ENCODE data around the gene JARID2. TPM values are rescaled to one million over a fixed set of nuclear protein-coding genes. Genes with fewer than 3 reads are reported as not detected.

Gene JARID2
- total RNA-seq, 3 donors from 2014 or later, result 10.6 to 11.8 (median 11.4) TPM

GRCh38 chr6:15252195-15252594 is 6.3 kb downstream of the JARID2 start:
- TF ChIP-seq, protein P1, sequence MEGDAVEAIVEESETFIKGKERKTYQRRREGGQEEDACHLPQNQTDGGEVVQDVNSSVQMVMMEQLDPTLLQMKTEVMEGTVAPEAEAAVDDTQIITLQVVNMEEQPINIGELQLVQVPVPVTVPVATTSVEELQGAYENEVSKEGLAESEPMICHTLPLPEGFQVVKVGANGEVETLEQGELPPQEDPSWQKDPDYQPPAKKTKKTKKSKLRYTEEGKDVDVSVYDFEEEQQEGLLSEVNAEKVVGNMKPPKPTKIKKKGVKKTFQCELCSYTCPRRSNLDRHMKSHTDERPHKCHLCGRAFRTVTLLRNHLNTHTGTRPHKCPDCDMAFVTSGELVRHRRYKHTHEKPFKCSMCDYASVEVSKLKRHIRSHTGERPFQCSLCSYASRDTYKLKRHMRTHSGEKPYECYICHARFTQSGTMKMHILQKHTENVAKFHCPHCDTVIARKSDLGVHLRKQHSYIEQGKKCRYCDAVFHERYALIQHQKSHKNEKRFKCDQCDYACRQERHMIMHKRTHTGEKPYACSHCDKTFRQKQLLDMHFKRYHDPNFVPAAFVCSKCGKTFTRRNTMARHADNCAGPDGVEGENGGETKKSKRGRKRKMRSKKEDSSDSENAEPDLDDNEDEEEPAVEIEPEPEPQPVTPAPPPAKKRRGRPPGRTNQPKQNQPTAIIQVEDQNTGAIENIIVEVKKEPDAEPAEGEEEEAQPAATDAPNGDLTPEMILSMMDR (IDR thresholded peaks at IDR 0.05), result no peak
- no peak for ATAC-seq
- no peak for DNase-seq
- Histone ChIP-seq H3K36me3 (ENCODE audit: low read depth) (no peaks in the 10 kb centered on the region), H3K9me3 (no peaks in the 10 kb centered on the region), H3K4me3 (no peak overlapping the region), H3K4me1 (ENCODE audit: low read depth) (peaks cover 35% of the 10 kb centered on the region)
- intact Hi-C loops (cut with DNase I, micrococcal nuclease), result no loop called here

DNA sequence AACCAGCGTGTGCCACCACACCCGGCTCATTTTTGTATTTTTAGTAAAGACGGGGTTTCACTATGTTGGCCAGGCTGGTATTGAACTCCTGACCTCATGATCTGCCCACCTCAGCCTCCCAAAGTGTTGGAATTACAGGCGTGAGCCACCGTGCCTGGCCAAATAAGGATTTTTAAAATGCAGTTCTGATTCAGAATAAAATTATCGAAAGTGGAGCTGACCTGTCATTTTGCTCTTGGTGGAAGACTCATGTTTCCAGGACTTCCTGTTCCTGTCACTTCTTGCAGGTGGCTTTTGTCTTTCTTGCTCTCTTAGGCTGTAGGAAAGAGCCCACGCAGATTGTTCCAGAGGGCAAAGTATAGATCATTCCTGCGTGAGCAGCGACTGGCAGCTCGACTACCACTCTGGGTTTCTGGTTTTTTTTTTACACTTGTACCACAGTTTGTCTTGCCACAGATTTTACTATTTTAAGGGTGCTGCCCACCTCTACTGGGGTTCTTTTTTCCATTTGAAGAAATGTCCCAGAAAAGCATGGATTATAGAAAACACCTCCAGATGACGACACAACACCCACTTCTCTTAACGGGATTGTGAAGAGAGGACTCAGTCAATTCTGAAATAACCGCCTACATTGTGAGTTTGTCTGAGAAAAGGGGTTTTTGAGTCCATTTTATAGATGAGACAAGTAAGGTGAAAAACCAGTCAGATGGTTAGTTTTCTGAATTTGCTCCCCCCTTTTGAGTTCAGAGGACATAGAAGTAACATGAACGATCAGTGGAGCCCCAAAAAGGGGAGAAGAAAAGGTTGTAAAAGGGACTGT is 7.5 kb downstream of the JARID2 start:
- DNase-seq, result no peak
- H3K4me3 ChIP-seq, result no peak overlapping the region
- H3K9me3 ChIP-seq, result no peaks in the 10 kb centered on the region
- intact Hi-C loops (cut with DNase I, micrococcal nuclease), result no loop called here
- peaks cover 38% of the 10 kb centered on the region for H3K4me1 ChIP-seq (ENCODE audit: low read depth)
- TF ChIP-seq, protein P1 (IDR thresholded peaks at IDR 0.05), result no peak
- H3K36me3 ChIP-seq (ENCODE audit: low read depth), result no peaks in the 10 kb centered on the region
- ATAC-seq, result no peak

GRCh38 chr6:15254070-15254975 is 8.5 kb downstream of the JARID2 start:
- Histone ChIP-seq H3K9me3 (no peaks in the 10 kb centered on the region), H3K36me3 (ENCODE audit: low read depth) (no peaks in the 10 kb centered on the region), H3K4me3 (no peak overlapping the region), H3K4me1 (ENCODE audit: low read depth) (peaks cover 38% of the 10 kb centered on the region)
- ATAC-seq (no peak), DNase-seq (no peak)
- intact Hi-C loops (cut with DNase I, micrococcal nuclease), result no loop called here
- TF ChIP-seq, protein P1 (IDR thresholded peaks at IDR 0.05), result no peak

DNA sequence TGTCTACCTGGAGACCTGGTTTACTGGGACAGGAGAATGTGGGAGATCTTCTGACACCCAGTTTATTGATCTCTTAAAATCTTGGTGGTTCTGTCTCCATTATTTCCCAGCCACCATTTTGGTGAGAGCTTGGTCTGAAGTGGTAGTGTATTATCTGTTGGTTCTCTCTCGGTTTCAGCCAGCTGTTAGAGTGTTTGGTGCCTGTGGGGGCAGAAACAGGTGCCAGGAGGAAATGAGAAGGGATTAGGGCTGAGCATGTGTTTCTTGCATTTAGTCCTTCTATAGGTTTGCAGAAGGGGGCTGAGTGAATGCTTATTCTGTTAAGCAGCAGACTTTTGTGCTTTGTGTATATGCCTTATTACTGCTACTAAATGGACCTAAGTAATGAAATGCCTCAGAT is 9.6 kb downstream of the JARID2 start:
- ATAC-seq (no peak), DNase-seq (no peak)
- TF ChIP-seq, protein P1 (IDR thresholded peaks at IDR 0.05), result no peak
- Histone ChIP-seq H3K4me1 (ENCODE audit: low read depth) (peaks cover 33% of the 10 kb centered on the region), H3K36me3 (ENCODE audit: low read depth) (no peaks in the 10 kb centered on the region), H3K9me3 (no peaks in the 10 kb centered on the region), H3K4me3 (no peak overlapping the region)
- intact Hi-C loops (cut with DNase I, micrococcal nuclease), result no loop called here

- no peaks in the 10 kb centered on the region for H3K36me3 ChIP-seq (ENCODE audit: low read depth)
- no peak for ATAC-seq
- H3K4me1 ChIP-seq (ENCODE audit: low read depth), result peaks cover 30% of the 10 kb centered on the region
- TF ChIP-seq, protein P1 (IDR thresholded peaks at IDR 0.05), result no peak
- H3K4me3 ChIP-seq, result no peak overlapping the region
- intact Hi-C loops (cut with DNase I, micrococcal nuclease), result no loop called here
- no peaks in the 10 kb centered on the region for H3K9me3 ChIP-seq
- DNase-seq, result no peak
These were observed 10.1 kb downstream of the JARID2 start for GRCh38 chr6:15255909-15256395.

All from mucosa of descending colon (tissue), 3 donors.